IPS DF 6.9 (cell line): ENCODE measurements around the gene MEF2D.

Experiments used
- DNase-seq: peaks from one replicate; pipeline ENCODE4 v3.0.0-alpha.2; 2013; ENCODE audit warnings: low read depth, low spot score
- H3K27ac ChIP-seq: one replicate; pipeline ENCODE4 v1.5.1; 2013; ENCODE audit warnings: low read length, control low read depth
- H3K27me3 ChIP-seq: 2 replicates; pipeline ENCODE4 v1.6.1; 2013; ENCODE audit warnings: mild to moderate bottlenecking, low read length; ENCODE audit not compliant: control insufficient read depth, insufficient read depth
- H3K36me3 ChIP-seq: 2 replicates; pipeline ENCODE4 v1.6.1; 2013; ENCODE audit warnings: low read length; ENCODE audit not compliant: control insufficient read depth, insufficient read depth
- H3K4me1 ChIP-seq: 2 replicates; pipeline ENCODE4 v1.6.1; 2013; ENCODE audit warnings: low read length; ENCODE audit not compliant: control insufficient read depth, insufficient read depth
- H3K4me3 ChIP-seq: 2 replicates; pipeline ENCODE4 v1.5.1; 2013; ENCODE audit warnings: mild to moderate bottlenecking, low read length
- H3K9me3 ChIP-seq: 2 replicates; pipeline ENCODE4 v1.6.1; 2013; ENCODE audit warnings: low read length, inconsistent platforms; ENCODE audit not compliant: control insufficient read depth, insufficient read depth
- WGBS: extraction: QIAGEN DNeasy Blood & Tissue Kit; methylation state at CpG from one replicate; pipeline ENCODE4 v1.1.7; 2013; ENCODE audit warnings: mixed read lengths, missing lambda C conversion rate; ENCODE audit not compliant: insufficient read length, insufficient coverage; 5-methylcytosine and 5-hydroxymethylcytosine counted together

The MEF2D gene

GRCh38 chr1:156494309-156494895 lies 6.2 kb downstream of the MEF2D start:
- no peaks in the 10 kb centered on the region for H3K36me3 ChIP-seq
- no CpG with 5 or more reads among the region's 7 CpGs for WGBS
- peaks cover 21% of the 10 kb centered on the region for H3K4me1 ChIP-seq
- no peak overlapping the region for H3K27ac ChIP-seq
- no peaks in the 10 kb centered on the region for H3K9me3 ChIP-seq
- no peaks in the 10 kb centered on the region for H3K27me3 ChIP-seq
- H3K4me3 ChIP-seq = no peak overlapping the region
- DNase-seq = no peak

GRCh38 chr1:156493742-156494141 lies 6.8 kb downstream of the MEF2D start:
- no peak overlapping the region for H3K4me3 ChIP-seq
- no peak for DNase-seq
- no peaks in the 10 kb centered on the region for H3K9me3 ChIP-seq
- H3K27me3 ChIP-seq = no peaks in the 10 kb centered on the region
- no peak overlapping the region for H3K27ac ChIP-seq
- no peaks in the 10 kb centered on the region for H3K36me3 ChIP-seq
- H3K4me1 ChIP-seq = peaks cover 24% of the 10 kb centered on the region

GRCh38 chr1:156493154-156493631 lies 7.4 kb downstream of the MEF2D start:
- DNase-seq = no peak
- Histone ChIP-seq H3K36me3 (no peaks in the 10 kb centered on the region), H3K4me3 (no peak overlapping the region), H3K27ac (no peak overlapping the region), H3K4me1 (peaks cover 23% of the 10 kb centered on the region), H3K27me3 (no peaks in the 10 kb centered on the region), H3K9me3 (no peaks in the 10 kb centered on the region)
- WGBS = no CpG with 5 or more reads among the region's 11 CpGs

- WGBS = no CpG with 5 or more reads among the region's 7 CpGs
- Histone ChIP-seq H3K27me3 (no peaks in the 10 kb centered on the region), H3K36me3 (no peaks in the 10 kb centered on the region), H3K4me1 (peaks cover 20% of the 10 kb centered on the region), H3K9me3 (no peaks in the 10 kb centered on the region), H3K4me3 (no peak overlapping the region), H3K27ac (no peak overlapping the region)
- no peak for DNase-seq
These were observed 7.9 kb downstream of the MEF2D start for GRCh38 chr1:156492591-156493080.

GRCh38 chr1:156492013-156492590 lies 8.5 kb downstream of the MEF2D start:
- H3K27ac ChIP-seq = no peak overlapping the region
- no peak overlapping the region for H3K4me3 ChIP-seq
- H3K9me3 ChIP-seq = no peaks in the 10 kb centered on the region
- H3K27me3 ChIP-seq = no peaks in the 10 kb centered on the region
- H3K4me1 ChIP-seq = peaks cover 19% of the 10 kb centered on the region
- no peaks in the 10 kb centered on the region for H3K36me3 ChIP-seq
- WGBS = no CpG with 5 or more reads among the region's 6 CpGs
- no peak for DNase-seq

DNA sequence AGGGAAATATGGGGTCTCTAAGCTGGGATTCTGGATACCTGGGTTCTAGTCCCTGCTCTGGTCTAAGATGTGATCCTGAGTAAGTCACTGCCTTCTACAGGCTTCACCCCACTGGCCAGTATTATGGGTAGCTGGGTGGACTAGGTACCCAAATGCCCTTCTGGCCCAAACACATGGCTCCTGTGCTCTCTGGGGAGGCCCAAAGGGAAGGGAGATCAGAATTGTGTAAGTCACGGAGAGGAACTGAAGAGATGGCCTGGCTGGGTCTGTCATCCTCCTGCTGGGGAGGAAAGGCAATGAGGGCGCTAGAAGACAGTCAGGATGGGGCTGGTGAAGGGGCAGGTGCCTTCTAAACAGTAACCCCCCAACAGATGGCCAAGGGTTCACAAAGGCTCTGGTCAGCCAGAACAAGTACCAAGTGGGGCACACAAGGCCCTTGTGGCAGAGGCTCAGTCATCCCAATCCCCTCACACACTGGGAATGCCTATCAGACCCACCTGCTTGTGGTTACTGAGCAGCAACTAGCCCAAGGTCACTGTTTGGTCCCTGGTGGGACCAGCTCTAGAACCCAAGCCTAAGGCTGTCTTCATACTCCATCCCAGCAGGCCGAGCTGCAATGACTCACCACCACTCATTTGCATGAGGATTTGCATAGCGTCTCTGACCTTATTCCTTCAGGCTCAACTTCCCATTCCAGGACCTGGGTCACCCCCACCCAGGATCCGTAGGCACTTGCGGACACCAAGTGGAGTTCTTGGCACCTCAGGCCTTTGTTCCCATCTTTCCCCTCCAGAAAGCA lies 9.2 kb downstream of the MEF2D start:
- Histone ChIP-seq H3K27ac (no peak overlapping the region), H3K4me1 (peaks cover 16% of the 10 kb centered on the region), H3K36me3 (no peaks in the 10 kb centered on the region), H3K9me3 (no peaks in the 10 kb centered on the region), H3K4me3 (no peak overlapping the region), H3K27me3 (no peaks in the 10 kb centered on the region)
- DNase-seq = no peak
- no CpG with 5 or more reads among the region's 6 CpGs for WGBS

DNA sequence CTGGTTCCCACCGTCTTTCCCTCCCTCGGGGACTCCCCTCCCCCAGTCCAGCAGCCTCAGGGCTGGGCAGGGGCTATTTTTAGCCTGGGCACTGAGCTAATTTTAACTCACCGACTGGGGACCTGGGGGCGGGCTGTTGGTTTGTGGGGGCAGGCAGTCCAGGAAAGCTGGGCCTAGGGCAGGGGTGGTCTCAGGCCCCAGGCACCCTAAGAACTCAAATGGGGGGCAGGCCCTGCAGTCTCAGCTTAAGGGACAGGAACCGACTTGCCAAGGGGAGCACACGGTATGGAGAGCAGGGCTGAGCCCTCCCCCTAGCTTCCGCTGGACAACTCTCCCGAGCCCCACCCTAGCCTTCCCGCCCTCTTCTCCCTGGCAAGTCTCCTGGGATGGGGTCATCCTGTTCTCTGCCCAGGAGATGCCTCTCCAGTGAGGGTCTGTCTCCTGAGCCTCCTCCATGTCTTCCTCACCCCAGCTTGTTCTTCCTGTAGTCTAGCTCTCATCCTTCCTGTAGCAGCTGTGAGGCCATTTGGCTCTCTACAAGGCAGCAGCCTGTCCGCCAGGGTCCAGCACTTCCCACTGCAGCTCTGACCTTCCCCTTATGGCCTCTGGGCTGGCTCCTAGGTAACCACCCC lies 10.1 kb downstream of the MEF2D start:
- Histone ChIP-seq H3K9me3 (no peaks in the 10 kb centered on the region), H3K4me3 (no peak overlapping the region), H3K4me1 (peaks cover 16% of the 10 kb centered on the region), H3K27ac (no peak overlapping the region), H3K27me3 (no peaks in the 10 kb centered on the region), H3K36me3 (no peaks in the 10 kb centered on the region)
- WGBS = no CpG with 5 or more reads among the region's 10 CpGs
- DNase-seq = no peak

GRCh38 chr1:156489935-156490293 lies 10.7 kb downstream of the MEF2D start:
- DNase-seq = no peak
- H3K9me3 ChIP-seq = no peaks in the 10 kb centered on the region
- no CpG with 5 or more reads among the region's 7 CpGs for WGBS
- H3K4me1 ChIP-seq = peaks cover 16% of the 10 kb centered on the region
- no peak overlapping the region for H3K4me3 ChIP-seq
- H3K36me3 ChIP-seq = no peaks in the 10 kb centered on the region
- H3K27me3 ChIP-seq = no peaks in the 10 kb centered on the region
- H3K27ac ChIP-seq = no peak overlapping the region

GRCh38 chr1:156489166-156489934 lies 11.2 kb downstream of the MEF2D start:
- H3K27ac ChIP-seq = no peak overlapping the region
- no CpG with 5 or more reads among the region's 12 CpGs for WGBS
- H3K4me3 ChIP-seq = no peak overlapping the region
- no peak for DNase-seq
- peaks cover 14% of the 10 kb centered on the region for H3K4me1 ChIP-seq
- H3K27me3 ChIP-seq = no peaks in the 10 kb centered on the region
- H3K9me3 ChIP-seq = no peaks in the 10 kb centered on the region
- H3K36me3 ChIP-seq = no peaks in the 10 kb centered on the region
